Panc1 (cell line): Measurements from ENCODE around the gene C3orf85. TPM values are rescaled to one million over a fixed set of nuclear protein-coding genes. Genes with fewer than 3 reads are reported as not detected.

Experiments
- ATAC-seq: fragments of 200-7000 bp; cut with Tn5 transposase; 2 replicates; pipeline ENCODE4 v1.9.1; 2020; ENCODE audit warnings: mild to moderate bottlenecking, moderate library complexity
- Bru-seq: library from RNA; stranded (reverse); fragments of 400-500 nt; gene quantifications from one replicate; lab custom pipeline; 2021; lab: Mats Ljungman, UMichigan
- BruChase-seq, 2 experiments: library from RNA; stranded (reverse); fragments of 400-500 nt; gene quantifications; one replicate each; lab custom pipeline; 2021; lab: Mats Ljungman, UMichigan
- BruUV-seq: library from RNA; stranded (reverse); fragments of 400-500 nt; replicated peaks from 2 replicates; lab custom pipeline; 2021; lab: Mats Ljungman, UMichigan
- CTCF ChIA-PET: fragments of 300-600 bp; sonication (Branson Sonifier 250); formaldehyde crosslinking; loops from one replicate; lab custom pipeline; 2022; ENCODE audit warnings: antibody characterized with exemption; lab: Charles Lee
- POLR2A ChIA-PET: fragments of 300-600 bp; sonication (Branson Sonifier 250); formaldehyde crosslinking; loops from one replicate; lab custom pipeline; 2022; ENCODE audit warnings: antibody characterized with exemption; lab: Charles Lee
- DNase-seq: peaks from one replicate; pipeline ENCODE4 v3.0.0-alpha.2; 2010; ENCODE audit warnings: low read depth, low spot score
- H3K27ac ChIP-seq: 2 replicates; pipeline ENCODE4 v1.5.1; 2011; ENCODE audit warnings: mild to moderate bottlenecking, low read length, inconsistent platforms
- H3K27me3 ChIP-seq: fragments of 200-500 bp; sonication (Bioruptor generic); 2 replicates; pipeline ENCODE4 v1.6.0; 2014; ENCODE audit warnings: low read length, inconsistent platforms; ENCODE audit not compliant: control insufficient read depth, insufficient read depth
- H3K36me3 ChIP-seq: fragments of 200-500 bp; sonication (Bioruptor generic); 2 replicates; pipeline ENCODE4 v1.5.1; 2014; ENCODE audit warnings: inconsistent platforms, mild to moderate bottlenecking, low read length, moderate library complexity; ENCODE audit not compliant: control insufficient read depth, insufficient read depth
- H3K4me1 ChIP-seq: 2 replicates; pipeline ENCODE4 v1.5.1; 2011; ENCODE audit warnings: inconsistent platforms, mild to moderate bottlenecking, low read length, moderate library complexity; ENCODE audit not compliant: control insufficient read depth, insufficient read depth
- H3K4me3 ChIP-seq, 2 experiments: 2 replicates each; pipeline ENCODE4 v1.5.1; 2011 to 2012; ENCODE audit warnings: low read depth in 2 of 2, low read length in 2 of 2, mild to moderate bottlenecking in 2 of 2, inconsistent platforms in 1 of 2, moderate library complexity in 1 of 2
- H3K9me3 ChIP-seq: fragments of 200-500 bp; sonication (Bioruptor generic); 2 replicates; pipeline ENCODE4 v1.5.1; 2014; ENCODE audit warnings: low read depth, mild to moderate bottlenecking, inconsistent platforms, low read length, moderate library complexity; ENCODE audit not compliant: control insufficient read depth, insufficient read depth
- CTCF ChIP-seq: fragments of 450-650 bp; IDR thresholded peaks from 2 replicates; pipeline ENCODE4 v1.5.1; 2017; ENCODE audit warnings: mild to moderate bottlenecking
- POLR2AphosphoS5 ChIP-seq: IDR thresholded peaks from 2 replicates; pipeline ENCODE4 v1.6.1; 2012; ENCODE audit warnings: mild to moderate bottlenecking, low read depth, low read length, moderate library complexity
- REST ChIP-seq, 2 experiments: IDR thresholded peaks; 2 replicates each; pipeline ENCODE4 v1.6.1; 2011 to 2012; ENCODE audit warnings: low read depth in 2 of 2, control low read depth in 1 of 2, low read length in 1 of 2, mild to moderate bottlenecking in 1 of 2, moderate library complexity in 1 of 2; ENCODE audit not compliant: insufficient read depth in 1 of 2
- SIN3A ChIP-seq: IDR thresholded peaks from 2 replicates; pipeline ENCODE4 v1.6.1; 2012; ENCODE audit warnings: low read depth, mild to moderate bottlenecking, low read length, moderate library complexity, borderline replicate concordance; ENCODE audit not compliant: insufficient read depth
- TCF7L2 ChIP-seq: IDR thresholded peaks from 2 replicates; pipeline ENCODE4 v1.6.1; 2011; ENCODE audit warnings: mild to moderate bottlenecking, low read depth, low read length, inconsistent platforms
- in situ Hi-C: cut with HindIII; loops from 2 replicates; pipeline ENCODE4 v1.10.0; 2016; ENCODE audit warnings: low sequenced_read_pairs, low pct_unique_long_range_greater_than_20kb
- intact Hi-C: fragments of 100-400 bp; cut with micrococcal nuclease; formaldehyde crosslinking; loops from one replicate; pipeline ENCODE4 v1.10.0; 2022; ENCODE audit not compliant: unreplicated experiment
- long read RNA-seq: library from polyadenylated mRNA; unstranded; transcript quantifications from one replicate; pipeline ENCODE4 v2.0.0, GENCODE V29; 2021; ENCODE audit not compliant: unreplicated experiment
- polyA plus RNA-seq: library from polyadenylated mRNA; unstranded; fragments of >200 nt; gene quantifications from one replicate; pipeline ENCODE4 v1.2.1, GENCODE V29; 2012; ENCODE audit warnings: missing spikeins; ENCODE audit not compliant: insufficient read length
- total RNA-seq: library from RNA; stranded (reverse); gene quantifications from one replicate; pipeline ENCODE4 v1.2.1, GENCODE V29; 2021; ENCODE audit not compliant: unreplicated experiment

C3orf85 gene
- not detected for total RNA-seq
- not detected for polyA plus RNA-seq
- not detected for Bru-seq, nascent RNA
- BruChase-seq, experiment 1, labeled RNA remaining after a 2-hour chase, result not detected
- BruChase-seq, experiment 2, labeled RNA remaining after a 6-hour chase, result not detected
- long read RNA-seq, result 0 reads

- TF ChIP-seq REST (IDR thresholded peaks at IDR 0.05; ENCODE audit: insufficient read depth in 1 of 2, low read depth in 2 of 2, low read length in 1 of 2) (no peak), SIN3A (no peak)
- no peaks in the 10 kb centered on the region for H3K9me3 ChIP-seq
- CTCF ChIA-PET, result no interaction called here
- ATAC-seq (no peak), DNase-seq (no peak)
- no peak within 1 kb of the TSS for H3K27ac ChIP-seq
- H3K27me3 ChIP-seq, result no peaks in the 10 kb centered on the region
- no peak within 1 kb of the TSS for H3K4me3 ChIP-seq
- H3K4me1 ChIP-seq, result no peaks in the 10 kb centered on the region
- POLR2A ChIA-PET, result no interaction called here
- no peaks in the 10 kb centered on the region for H3K36me3 ChIP-seq
- in situ Hi-C loops, result no loop called here
- BruUV-seq, result no TSS peak
- intact Hi-C loops, result no loop called here
Observed at GRCh38 chr3:109136523-109136922, at the start of gene C3orf85. C3orf85 (plus strand) TSS chr3:109136719; CDS start chr3:109136848, 129 bp downstream.

GRCh38 chr3:109089265-109089664 lies 47.3 kb upstream of the C3orf85 start:
- H3K27ac ChIP-seq, result no peak overlapping the region
- intact Hi-C loops (no loop called here), in situ Hi-C loops (no loop called here)
- TF ChIP-seq REST (IDR thresholded peaks at IDR 0.05; ENCODE audit: insufficient read depth in 1 of 2, low read depth in 2 of 2, low read length in 1 of 2) (no peak), CTCF (no peak), POLR2AphosphoS5 (no peak), SIN3A (no peak), TCF7L2 (no peak)
- no peaks in the 10 kb centered on the region for H3K27me3 ChIP-seq
- no peaks in the 10 kb centered on the region for H3K4me1 ChIP-seq
- ChIA-PET CTCF (no interaction called here), POLR2A (no interaction called here)
- no peak for DNase-seq
- no peaks in the 10 kb centered on the region for H3K9me3 ChIP-seq
- no peak for ATAC-seq
- no peak overlapping the region for H3K4me3 ChIP-seq
- H3K36me3 ChIP-seq, result no peaks in the 10 kb centered on the region
- no TSS peak for BruUV-seq
